ENCODE measurements around the gene DNAJC25. TPM values are rescaled to one million over a fixed set of nuclear protein-coding genes. Genes with fewer than 3 reads are reported as not detected.
A peak's percentile ranks its signal among the peaks of the same experiment; 100 is the strongest.

Gene DNAJC25
- total and polyA plus RNA-seq, 8 donors = 5.4 to 15.6 (median 11.6) TPM

- peak; percentile 51 for ATAC-seq
- H3K4me1 ChIP-seq = no peaks in the 10 kb centered on the region
- no peak overlapping the region for H3K27ac ChIP-seq
- no peak for TF ChIP-seq CTCF (IDR thresholded peaks at IDR 0.05)
- peaks cover 0 to 3% of the 10 kb centered on the region in 2 donors for H3K36me3 ChIP-seq
- no peaks in the 10 kb centered on the region for H3K27me3 ChIP-seq
- intact Hi-C loops (cut with DNase I) = no loop called here
- H3K9me3 ChIP-seq = peaks cover 0 to 2% of the 10 kb centered on the region in 2 donors
- no peak for DNase-seq
- H3K4me3 ChIP-seq = no peak overlapping the region
Observed at GRCh38 chr9:111696796-111697195, 65.7 kb downstream of the DNAJC25 start.

GRCh38 chr9:111700776-111701175, 69.6 kb downstream of the DNAJC25 start:
- TF ChIP-seq CTCF (IDR thresholded peaks at IDR 0.05) = no peak
- H3K36me3 ChIP-seq = peaks cover 0 to 3% of the 10 kb centered on the region in 2 donors
- DNase-seq = no peak
- H3K9me3 ChIP-seq = peaks cover 0 to 2% of the 10 kb centered on the region in 2 donors
- intact Hi-C loops (cut with DNase I) = no loop called here
- no peak overlapping the region for H3K27ac ChIP-seq
- no peak overlapping the region for H3K4me3 ChIP-seq
- no peaks in the 10 kb centered on the region for H3K27me3 ChIP-seq
- ATAC-seq = peak; percentile 41
- no peaks in the 10 kb centered on the region for H3K4me1 ChIP-seq

Other genes with a start within 250 kb of the DNAJC25 start
- 10 to 100 TPM; 77.4 to 91.8 TPM for gene ECPAS, start 147.0 kb upstream of the DNAJC25 start, total RNA-seq
- gene ECPAS, start 147.0 kb upstream of the DNAJC25 start, polyA plus RNA-seq (ENCODE audit: insufficient read length in 6 of 6) = 100 to 1,000 TPM in 1 of 6 donors, 10 to 100 TPM in 5; 80.4 to 102 (median 87.8) TPM
- 1 to 10 TPM; 5.2 to 7.5 TPM for gene ZNF483, start 106.2 kb upstream of the DNAJC25 start, total RNA-seq
- gene ZNF483, start 106.2 kb upstream of the DNAJC25 start, polyA plus RNA-seq (ENCODE audit: insufficient read length in 6 of 6) = 1 to 10 TPM; 2.1 to 4.9 (median 3.4) TPM
- gene PTGR1, start 31.7 kb upstream of the DNAJC25 start, total RNA-seq = 10 to 100 TPM; 51.5 to 63.9 TPM
- gene PTGR1, start 31.7 kb upstream of the DNAJC25 start, polyA plus RNA-seq (ENCODE audit: insufficient read length in 6 of 6) = 100 to 1,000 TPM in 1 of 6 donors, 10 to 100 TPM in 5; 54.0 to 102 (median 85.1) TPM
- gene GNG10, start 30.3 kb downstream of the DNAJC25 start, total RNA-seq = 10 to 100 TPM; 46.3 to 56.9 TPM
- gene GNG10, start 30.3 kb downstream of the DNAJC25 start, polyA plus RNA-seq (ENCODE audit: insufficient read length in 6 of 6) = 10 to 100 TPM; 59.6 to 79.3 (median 68.1) TPM
- gene SHOC1, start 163.6 kb downstream of the DNAJC25 start, total RNA-seq = under 1 TPM; 0.06 to 0.29 TPM
- gene SHOC1, start 163.6 kb downstream of the DNAJC25 start, polyA plus RNA-seq (ENCODE audit: insufficient read length in 6 of 6) = under 1 TPM; 0.27 to 0.63 (median 0.60) TPM

Data from left lung (tissue), 10 donors.